Liver (tissue), 9 donors: ENCODE results near the gene FOXK1. TPM values are rescaled to one million over a fixed set of nuclear protein-coding genes. Genes with fewer than 3 reads are reported as not detected.

ENCODE experiments used
- DNase-seq: peaks from one replicate; pipeline ENCODE4 v3.0.0-alpha.2; 2017; ENCODE audit warnings: low spot score
- H3K27ac ChIP-seq, 2 donors: one replicate each; pipeline ENCODE4 v1.7.0; 2013; ENCODE audit warnings: inconsistent platforms in 2 of 2, low read length in 2 of 2, control low read depth in 1 of 2, low read depth in 1 of 2, mild to moderate bottlenecking in 1 of 2
- H3K27me3 ChIP-seq, 4 donors: one replicate each; pipeline versions ENCODE4 v1.6.1 to v1.7.0; 2013; ENCODE audit warnings: low read length in 3 of 4, inconsistent platforms in 1 of 4, mild to moderate bottlenecking in 1 of 4, moderate library complexity in 1 of 4; ENCODE audit not compliant: control insufficient read depth in 4 of 4, insufficient read depth in 4 of 4
- H3K36me3 ChIP-seq, 4 donors: one replicate each; pipeline versions ENCODE4 v1.6.1 to v1.7.0; 2013; ENCODE audit warnings: low read length in 3 of 4, mild to moderate bottlenecking in 3 of 4, low read depth in 1 of 4, moderate library complexity in 1 of 4; ENCODE audit not compliant: control insufficient read depth in 4 of 4, insufficient read depth in 3 of 4
- H3K4me1 ChIP-seq, 4 donors: one replicate each; pipeline versions ENCODE4 v1.6.1 to v1.7.0; 2013; ENCODE audit warnings: low read length in 3 of 4, mild to moderate bottlenecking in 3 of 4, moderate library complexity in 1 of 4; ENCODE audit not compliant: control insufficient read depth in 4 of 4, insufficient read depth in 4 of 4
- H3K4me3 ChIP-seq, 3 donors: one replicate each; pipeline versions ENCODE4 v1.6.1 to v1.7.0; 2013; ENCODE audit warnings: low read length in 3 of 3, control low read depth in 1 of 3, low read depth in 1 of 3, mild to moderate bottlenecking in 1 of 3
- H3K9ac ChIP-seq, 2 donors: one replicate each; pipeline ENCODE4 v1.7.0; 2013; ENCODE audit warnings: low read length in 2 of 2, mild to moderate bottlenecking in 2 of 2, moderate library complexity in 2 of 2, control low read depth in 1 of 2, low read depth in 1 of 2
- H3K9me3 ChIP-seq, 4 donors: one replicate each; pipeline versions ENCODE4 v1.6.1 to v1.7.0; 2013; ENCODE audit warnings: low read length in 3 of 4; ENCODE audit not compliant: control insufficient read depth in 4 of 4
- EGR1 ChIP-seq, 2 donors: IDR thresholded peaks; 2 replicates each; pipeline ENCODE4 v1.6.1; 2016 to 2018; ENCODE audit warnings: antibody characterized with exemption in 2 of 2, low read depth in 2 of 2
- FOXA1 ChIP-seq: IDR thresholded peaks from 2 replicates; pipeline ENCODE4 v1.6.1; 2016; ENCODE audit warnings: antibody characterized with exemption
- FOXA2 ChIP-seq: IDR thresholded peaks from 2 replicates; pipeline ENCODE4 v1.6.1; 2016; ENCODE audit warnings: antibody characterized with exemption
- GABPA ChIP-seq, 2 donors: IDR thresholded peaks in 1 of 2; conservative IDR thresholded peaks in 1 of 2; 2 replicates each; pipeline ENCODE4 v1.6.1; 2016; ENCODE audit warnings: antibody characterized with exemption in 2 of 2, mild to moderate bottlenecking in 1 of 2, moderate library complexity in 1 of 2
- HNF4A ChIP-seq, 2 donors: conservative IDR thresholded peaks; 2 replicates each; pipeline ENCODE4 v1.6.1; 2016; ENCODE audit warnings: antibody characterized with exemption in 2 of 2, mild to moderate bottlenecking in 2 of 2
- HNF4G ChIP-seq: IDR thresholded peaks from 2 replicates; pipeline ENCODE4 v1.6.1; 2016; ENCODE audit warnings: antibody characterized with exemption
- JUND ChIP-seq, 2 donors: IDR thresholded peaks; 2 replicates each; pipeline ENCODE4 v1.6.1; 2016; ENCODE audit warnings: antibody characterized with exemption in 2 of 2
- NR2F2 ChIP-seq: IDR thresholded peaks from 2 replicates; pipeline ENCODE4 v1.6.1; 2016; ENCODE audit warnings: antibody characterized with exemption
- RAD21 ChIP-seq, 2 donors: IDR thresholded peaks; 2 replicates each; pipeline ENCODE4 v1.6.1; 2016; ENCODE audit warnings: antibody characterized with exemption in 2 of 2, mild to moderate bottlenecking in 2 of 2
- RXRA ChIP-seq, 2 donors: IDR thresholded peaks; 2 replicates each; pipeline ENCODE4 v1.6.1; 2017 to 2018; ENCODE audit warnings: antibody characterized with exemption in 2 of 2, mild to moderate bottlenecking in 1 of 2
- TAF1 ChIP-seq: conservative IDR thresholded peaks from 2 replicates; pipeline ENCODE4 v1.6.1; 2016; ENCODE audit warnings: antibody characterized with exemption, mild to moderate bottlenecking
- YY1 ChIP-seq: IDR thresholded peaks from 2 replicates; pipeline ENCODE4 v1.6.1; 2016; ENCODE audit warnings: antibody characterized with exemption, mild to moderate bottlenecking
- WGBS: extraction: QIAGEN DNeasy Blood & Tissue Kit; methylation state at CpG from one replicate; pipeline ENCODE4 v1.1.7; 2013; 5-methylcytosine and 5-hydroxymethylcytosine counted together
- polyA plus RNA-seq, 2 donors: library from polyadenylated mRNA; stranded (reverse) in 1 of 2; unstranded in 1 of 2; fragments of 200-250 nt in 1 of 2; fragments of >200 nt in 1 of 2; fragmentation: Nextera tagmentation in 1 of 2; extraction: Ambion mirVana in 1 of 2; gene quantifications; one replicate each; pipeline versions ENCODE4 v1.2.1 to v1.2.3, GENCODE V29; 2013 to 2015
- total RNA-seq, 2 donors: library from RNA; depleted of rRNA; stranded (reverse); fragments of >200 nt; gene quantifications; one replicate each; pipeline ENCODE4 v1.2.3, GENCODE V29; 2014
- TF ChIP-seq, protein P1 (sequence below): IDR thresholded peaks from 2 replicates; pipeline ENCODE4 v1.6.1; 2016; ENCODE audit warnings: antibody characterized with exemption
- TF ChIP-seq, protein P2 (sequence below): IDR thresholded peaks from 2 replicates; pipeline ENCODE4 v1.6.1; 2016; ENCODE audit warnings: antibody characterized with exemption, mild to moderate bottlenecking
- donor health status: healthy.
- donor health status: healthy.
- donor health status: healthy.
- donor health status: healthy.
- donor health status: healthy.

FOXK1 gene
- total and polyA plus RNA-seq, 4 donors, result 1.2 to 8.5 (median 4.4) TPM

DNA sequence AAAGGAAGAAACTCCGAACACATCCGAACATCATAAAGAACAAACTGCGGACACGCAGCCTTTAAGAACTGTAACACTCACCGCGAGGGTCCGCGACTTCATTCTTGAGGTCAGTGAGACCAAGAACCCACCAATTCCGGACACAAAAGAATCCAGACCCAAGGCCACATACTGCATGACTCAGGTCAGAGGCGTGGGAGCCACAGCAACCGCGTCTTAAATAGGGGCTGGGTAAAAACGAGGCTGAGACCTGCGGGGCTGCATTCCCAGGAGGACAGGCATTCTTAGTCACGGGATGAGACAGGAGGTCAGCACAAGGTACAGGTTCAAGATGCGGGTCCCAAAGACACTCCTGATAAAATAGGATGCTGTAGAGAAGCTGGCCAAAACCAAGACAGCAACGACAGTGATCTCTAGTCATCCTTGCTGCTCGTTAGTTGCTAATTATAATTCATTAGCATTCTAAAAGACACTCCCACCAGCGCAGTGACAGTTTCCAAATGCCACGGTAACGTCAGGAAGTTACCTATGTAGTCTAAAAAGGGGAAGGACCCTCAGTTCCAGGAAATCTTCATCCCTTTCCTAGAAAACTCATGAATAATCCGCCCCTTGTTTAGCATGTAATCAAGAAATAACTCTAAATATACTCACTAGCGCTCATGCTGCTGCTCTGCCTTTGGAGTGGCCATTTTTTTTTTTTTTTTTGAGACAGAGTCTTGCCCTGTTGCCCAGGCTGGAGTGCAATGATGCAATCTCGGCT is 112.7 kb downstream of the FOXK1 start:
- 91% methylated on average over 24 of the region's 24 CpGs for WGBS
- peaks cover 0 to 3% (median 0%) of the 10 kb centered on the region in 4 donors for H3K4me1 ChIP-seq
- DNase-seq, result no peak
- no peak overlapping the region for H3K27ac ChIP-seq
- TF ChIP-seq JUND (IDR thresholded peaks at IDR 0.05) (no peak), TAF1 (no peak), RAD21 (IDR thresholded peaks at IDR 0.05) (no peak), YY1 (no peak), GABPA (IDR thresholded peaks at IDR 0.05 in 1 of 2, conservative IDR thresholded peaks at IDR 0.05 in 1 of 2) (no peak), FOXA2 (no peak), HNF4A (conservative IDR thresholded peaks at IDR 0.05) (no peak), EGR1 (IDR thresholded peaks at IDR 0.05; ENCODE audit: low read depth in 2 of 2) (no peak), FOXA1 (no peak), RXRA (IDR thresholded peaks at IDR 0.05) (no peak), HNF4G (no peak)
- TF ChIP-seq, protein P1, sequence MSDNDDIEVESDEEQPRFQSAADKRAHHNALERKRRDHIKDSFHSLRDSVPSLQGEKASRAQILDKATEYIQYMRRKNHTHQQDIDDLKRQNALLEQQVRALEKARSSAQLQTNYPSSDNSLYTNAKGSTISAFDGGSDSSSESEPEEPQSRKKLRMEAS, result no peak
- TF ChIP-seq, protein P2, sequence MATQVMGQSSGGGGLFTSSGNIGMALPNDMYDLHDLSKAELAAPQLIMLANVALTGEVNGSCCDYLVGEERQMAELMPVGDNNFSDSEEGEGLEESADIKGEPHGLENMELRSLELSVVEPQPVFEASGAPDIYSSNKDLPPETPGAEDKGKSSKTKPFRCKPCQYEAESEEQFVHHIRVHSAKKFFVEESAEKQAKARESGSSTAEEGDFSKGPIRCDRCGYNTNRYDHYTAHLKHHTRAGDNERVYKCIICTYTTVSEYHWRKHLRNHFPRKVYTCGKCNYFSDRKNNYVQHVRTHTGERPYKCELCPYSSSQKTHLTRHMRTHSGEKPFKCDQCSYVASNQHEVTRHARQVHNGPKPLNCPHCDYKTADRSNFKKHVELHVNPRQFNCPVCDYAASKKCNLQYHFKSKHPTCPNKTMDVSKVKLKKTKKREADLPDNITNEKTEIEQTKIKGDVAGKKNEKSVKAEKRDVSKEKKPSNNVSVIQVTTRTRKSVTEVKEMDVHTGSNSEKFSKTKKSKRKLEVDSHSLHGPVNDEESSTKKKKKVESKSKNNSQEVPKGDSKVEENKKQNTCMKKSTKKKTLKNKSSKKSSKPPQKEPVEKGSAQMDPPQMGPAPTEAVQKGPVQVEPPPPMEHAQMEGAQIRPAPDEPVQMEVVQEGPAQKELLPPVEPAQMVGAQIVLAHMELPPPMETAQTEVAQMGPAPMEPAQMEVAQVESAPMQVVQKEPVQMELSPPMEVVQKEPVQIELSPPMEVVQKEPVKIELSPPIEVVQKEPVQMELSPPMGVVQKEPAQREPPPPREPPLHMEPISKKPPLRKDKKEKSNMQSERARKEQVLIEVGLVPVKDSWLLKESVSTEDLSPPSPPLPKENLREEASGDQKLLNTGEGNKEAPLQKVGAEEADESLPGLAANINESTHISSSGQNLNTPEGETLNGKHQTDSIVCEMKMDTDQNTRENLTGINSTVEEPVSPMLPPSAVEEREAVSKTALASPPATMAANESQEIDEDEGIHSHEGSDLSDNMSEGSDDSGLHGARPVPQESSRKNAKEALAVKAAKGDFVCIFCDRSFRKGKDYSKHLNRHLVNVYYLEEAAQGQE, result no peak
- H3K9ac ChIP-seq, result no peak overlapping the region
- H3K27me3 ChIP-seq, result no peaks in the 10 kb centered on the region
- no peak overlapping the region for H3K4me3 ChIP-seq
- H3K9me3 ChIP-seq, result no peaks in the 10 kb centered on the region
- peaks cover 4 to 20% (median 11%) of the 10 kb centered on the region in 4 donors for H3K36me3 ChIP-seq

DNA sequence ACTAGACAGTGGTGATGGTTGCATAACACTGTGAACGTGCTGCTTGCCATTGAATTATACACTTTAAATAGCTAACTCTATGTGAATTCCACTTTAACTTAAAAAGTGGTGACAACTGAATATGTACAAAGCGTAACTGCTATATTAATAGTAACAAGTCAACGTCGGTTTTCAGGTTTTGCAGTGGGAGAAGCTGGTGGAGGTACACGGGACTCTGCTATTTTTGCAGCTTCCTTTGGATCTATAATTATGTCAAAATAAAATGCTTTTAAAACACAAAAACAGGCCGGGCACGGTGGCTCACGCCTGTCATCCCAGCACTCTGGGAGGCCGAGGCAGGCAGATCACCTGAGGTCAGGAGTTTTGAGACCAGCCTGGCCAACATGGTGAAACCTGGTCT is 114.4 kb downstream of the FOXK1 start:
- H3K9ac ChIP-seq, result no peak overlapping the region
- no peak for DNase-seq
- no peaks in the 10 kb centered on the region for H3K9me3 ChIP-seq
- H3K27me3 ChIP-seq, result no peaks in the 10 kb centered on the region
- H3K27ac ChIP-seq, result no peak overlapping the region
- 92% methylated on average over 9 of the region's 9 CpGs for WGBS
- TF ChIP-seq, protein P2, result no peak
- no peak for TF ChIP-seq NR2F2
- no peak for TF ChIP-seq GABPA (IDR thresholded peaks at IDR 0.05 in 1 of 2, conservative IDR thresholded peaks at IDR 0.05 in 1 of 2)
- H3K4me1 ChIP-seq, result peaks cover 0 to 3% (median 0%) of the 10 kb centered on the region in 4 donors
- peaks cover 0 to 5% (median under 1%) of the 10 kb centered on the region in 4 donors for H3K36me3 ChIP-seq
- no peak overlapping the region for H3K4me3 ChIP-seq
